LNCaP clone FGC (cell line): ENCODE measurements around the gene SEMA6B.

Source experiments
- DNase-seq: peaks from one replicate; pipeline ENCODE4 v3.0.0-alpha.2; 2011; ENCODE audit warnings: low read depth
- H3K4me3 ChIP-seq: 2 replicates; pipeline ENCODE4 v1.5.1; 2011; ENCODE audit warnings: mild to moderate bottlenecking, low read depth, low read length, control low read depth
- CTCF ChIP-seq: IDR thresholded peaks from 2 replicates; pipeline ENCODE4 v1.5.1; 2012; ENCODE audit warnings: mild to moderate bottlenecking; ENCODE audit not compliant: control insufficient read depth, insufficient read depth; ENCODE audit errors: extremely low read depth

The SEMA6B gene

DNA sequence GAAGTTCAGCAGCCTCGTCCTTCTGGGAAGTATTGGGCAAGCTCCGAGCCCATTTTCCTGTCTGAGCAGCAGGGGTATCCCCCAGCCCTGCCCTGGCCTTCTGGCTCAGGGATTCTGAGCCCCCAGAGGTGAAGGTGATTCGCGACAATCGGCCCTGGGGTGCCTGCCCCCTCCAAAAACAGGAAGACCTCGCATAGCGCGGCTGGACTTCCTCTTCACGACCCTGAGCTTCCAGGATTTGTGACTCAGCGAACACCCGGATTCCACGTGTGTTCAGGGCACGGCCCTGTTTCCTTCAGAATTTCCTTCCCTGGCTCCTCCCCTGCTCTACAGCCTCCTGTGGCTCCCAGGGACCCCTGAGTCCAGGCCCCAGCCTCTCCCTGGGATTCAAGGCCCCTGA is at the start of gene SEMA6B:
Gene SEMA6B (minus strand): TSS at position 116 of the 400 bp plus-strand sequence. CDS start 1,227 bp downstream, outside the sequence.
- H3K4me3 ChIP-seq: no peak within 1 kb of the TSS
- no peak for DNase-seq
- no peak for TF ChIP-seq CTCF

GRCh38 chr19:4606921-4607678 is 47.6 kb upstream of the SEMA6B start:
- no peak for DNase-seq
- no peak for TF ChIP-seq CTCF
- H3K4me3 ChIP-seq: no peak overlapping the region

DNA sequence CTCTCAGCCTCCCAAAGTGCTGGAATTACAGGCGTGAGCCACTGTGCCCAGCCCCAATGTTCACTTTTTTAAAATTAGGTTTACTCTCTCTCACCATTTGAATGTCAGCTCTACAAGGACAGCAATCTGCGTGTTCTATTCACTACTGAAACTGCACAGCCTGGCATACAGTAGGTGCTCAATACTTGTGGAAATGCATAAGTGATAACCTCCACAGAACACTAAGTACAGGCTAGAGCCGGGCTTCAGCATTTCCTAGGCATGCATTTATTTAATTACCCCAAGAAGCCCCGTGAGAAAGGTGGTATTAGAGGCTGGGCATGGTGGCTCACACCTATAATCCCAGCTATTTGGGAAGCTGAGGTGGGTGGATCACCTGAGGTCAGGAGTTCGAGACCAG is 46.7 kb upstream of the SEMA6B start:
- DNase-seq: no peak
- H3K4me3 ChIP-seq: no peak overlapping the region
- TF ChIP-seq CTCF: no peak

DNA sequence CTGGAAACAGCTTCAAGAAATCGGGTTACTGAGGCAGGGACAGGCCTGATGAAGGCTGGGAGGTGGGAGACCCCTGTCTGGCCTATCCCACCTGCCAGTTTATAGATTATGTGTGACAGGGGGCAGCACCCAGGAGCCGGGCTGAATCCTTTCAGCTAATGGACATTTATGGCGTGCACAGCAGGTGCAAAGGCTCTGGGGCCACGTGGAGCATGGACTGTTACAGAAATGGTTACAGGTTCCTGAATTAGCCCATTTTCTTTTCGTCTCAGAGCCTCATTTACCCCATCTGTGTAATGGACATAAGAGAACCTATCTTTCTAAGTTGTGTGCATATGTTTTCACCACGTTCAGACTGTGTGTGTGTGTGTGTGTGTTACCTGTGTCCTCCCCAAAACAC is 45.4 kb upstream of the SEMA6B start:
- H3K4me3 ChIP-seq: no peak overlapping the region
- TF ChIP-seq CTCF: no peak
- no peak for DNase-seq

GRCh38 chr19:4602915-4603314 is 43.4 kb upstream of the SEMA6B start:
- no peak for TF ChIP-seq CTCF
- DNase-seq: no peak
- H3K4me3 ChIP-seq: no peak overlapping the region

DNA sequence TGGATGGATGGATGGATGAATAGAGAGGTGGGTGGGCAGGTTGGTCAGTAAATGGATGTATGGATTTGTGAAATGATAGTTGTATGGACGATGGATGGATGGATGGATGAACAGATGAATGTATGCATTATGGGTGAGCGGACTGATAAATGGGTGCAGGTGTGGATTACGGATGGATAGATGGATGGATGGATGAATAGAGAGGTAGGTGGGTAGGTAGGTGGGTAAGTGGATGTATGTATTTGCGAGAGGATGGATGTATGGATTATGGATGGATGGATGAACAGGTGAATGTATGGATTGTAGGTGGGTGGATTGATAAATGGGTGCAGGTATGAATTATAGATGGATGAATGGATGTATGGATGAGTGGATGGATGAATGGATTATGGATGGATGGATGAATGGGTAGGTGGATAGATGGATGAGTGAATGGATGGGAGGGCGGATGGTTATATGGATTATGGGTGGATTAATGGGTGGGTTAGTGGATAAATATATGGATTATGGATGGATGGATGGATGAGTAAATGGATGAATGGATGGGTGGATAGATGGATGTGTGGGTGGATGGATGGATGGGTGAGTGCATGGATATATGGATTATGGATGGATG is 42.8 kb upstream of the SEMA6B start:
- no peak for TF ChIP-seq CTCF
- no peak for DNase-seq
- H3K4me3 ChIP-seq: no peak overlapping the region

- DNase-seq: no peak
These were observed 41.4 kb upstream of the SEMA6B start for GRCh38 chr19:4600893-4601292.

More at GRCh38 chr19:4600893-4601292, 41.4 kb upstream of the SEMA6B start:
- TF ChIP-seq CTCF: no peak
- no peak overlapping the region for H3K4me3 ChIP-seq
